HG03565 (cell line): ENCODE results near the gene UNK.

Source experiments
- ATAC-seq: cut with Tn5 transposase; IDR thresholded peaks from one replicate; pipeline ENCODE4 v1.9.1; 2021; ENCODE audit warnings: mild to moderate bottlenecking, moderate library complexity; ENCODE audit not compliant: unreplicated experiment

Gene UNK, protein sequence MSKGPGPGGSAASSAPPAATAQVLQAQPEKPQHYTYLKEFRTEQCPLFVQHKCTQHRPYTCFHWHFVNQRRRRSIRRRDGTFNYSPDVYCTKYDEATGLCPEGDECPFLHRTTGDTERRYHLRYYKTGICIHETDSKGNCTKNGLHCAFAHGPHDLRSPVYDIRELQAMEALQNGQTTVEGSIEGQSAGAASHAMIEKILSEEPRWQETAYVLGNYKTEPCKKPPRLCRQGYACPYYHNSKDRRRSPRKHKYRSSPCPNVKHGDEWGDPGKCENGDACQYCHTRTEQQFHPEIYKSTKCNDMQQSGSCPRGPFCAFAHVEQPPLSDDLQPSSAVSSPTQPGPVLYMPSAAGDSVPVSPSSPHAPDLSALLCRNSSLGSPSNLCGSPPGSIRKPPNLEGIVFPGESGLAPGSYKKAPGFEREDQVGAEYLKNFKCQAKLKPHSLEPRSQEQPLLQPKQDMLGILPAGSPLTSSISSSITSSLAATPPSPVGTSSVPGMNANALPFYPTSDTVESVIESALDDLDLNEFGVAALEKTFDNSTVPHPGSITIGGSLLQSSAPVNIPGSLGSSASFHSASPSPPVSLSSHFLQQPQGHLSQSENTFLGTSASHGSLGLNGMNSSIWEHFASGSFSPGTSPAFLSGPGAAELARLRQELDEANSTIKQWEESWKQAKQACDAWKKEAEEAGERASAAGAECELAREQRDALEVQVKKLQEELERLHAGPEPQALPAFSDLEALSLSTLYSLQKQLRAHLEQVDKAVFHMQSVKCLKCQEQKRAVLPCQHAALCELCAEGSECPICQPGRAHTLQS

GRCh38 chr17:75784473-75785015 is at the start of gene UNK:
TSS of gene UNK (plus strand) at chr17:75784806. CDS start at chr17:75784881, 75 bp downstream.
- ATAC-seq = peak; percentile 40

GRCh38 chr17:75736173-75736835 is 48.3 kb upstream of the UNK start:
- no peak for ATAC-seq

GRCh38 chr17:75737133-75737962 is 47.3 kb upstream of the UNK start:
- no peak for ATAC-seq

DNA sequence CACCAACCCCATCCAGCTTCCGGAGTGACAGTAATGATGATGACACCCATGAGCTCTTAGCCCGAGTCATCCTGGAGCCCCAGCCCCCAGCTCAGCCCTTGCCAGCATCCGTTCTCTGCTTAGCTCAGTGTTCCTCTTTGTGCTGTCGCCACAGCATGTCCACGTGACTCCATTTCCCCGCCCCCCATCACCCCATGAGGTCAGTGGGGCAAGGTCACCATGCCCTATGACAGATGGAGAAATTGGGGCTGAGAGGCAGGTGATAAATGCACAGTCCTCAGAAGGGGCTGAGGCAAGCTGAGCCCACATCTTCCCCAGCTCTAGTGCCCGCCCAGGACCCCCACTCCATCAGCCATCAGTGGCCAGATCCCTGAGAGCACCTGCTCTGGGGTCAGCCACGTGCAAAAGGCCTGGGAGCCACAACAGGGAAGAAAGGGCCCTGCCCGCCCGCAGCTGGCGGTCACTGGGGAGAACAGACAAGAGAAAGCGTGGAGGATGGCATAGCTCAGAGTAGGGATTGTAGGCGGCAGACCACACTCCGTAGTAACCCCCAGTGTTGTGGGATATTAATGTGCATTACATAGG is 46.3 kb upstream of the UNK start:
- no peak for ATAC-seq

GRCh38 chr17:75739174-75739573 is 45.4 kb upstream of the UNK start:
- no peak for ATAC-seq

- ATAC-seq = no peak
These were observed 44.8 kb upstream of the UNK start for GRCh38 chr17:75739801-75740200.

DNA sequence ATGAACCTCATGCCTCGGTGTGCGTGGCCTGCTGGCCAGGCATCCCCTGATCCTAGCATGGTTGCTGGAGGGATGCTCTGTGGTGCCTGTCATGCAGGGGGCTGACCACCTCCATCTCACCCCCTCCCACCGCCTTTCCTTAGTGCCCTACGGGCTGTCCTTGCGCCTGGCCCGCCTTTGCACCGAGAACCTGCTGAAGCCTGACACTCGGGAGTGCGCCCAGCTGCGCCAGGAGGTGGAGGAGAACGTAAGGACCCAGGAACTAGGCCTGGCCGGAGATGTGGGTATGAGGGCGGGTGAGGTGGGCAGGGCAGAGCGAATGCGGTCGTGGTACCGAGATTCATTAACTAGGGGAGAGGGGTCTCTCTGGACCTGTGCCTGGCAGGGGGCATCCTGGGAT is 44.4 kb upstream of the UNK start:
- no peak for ATAC-seq

DNA sequence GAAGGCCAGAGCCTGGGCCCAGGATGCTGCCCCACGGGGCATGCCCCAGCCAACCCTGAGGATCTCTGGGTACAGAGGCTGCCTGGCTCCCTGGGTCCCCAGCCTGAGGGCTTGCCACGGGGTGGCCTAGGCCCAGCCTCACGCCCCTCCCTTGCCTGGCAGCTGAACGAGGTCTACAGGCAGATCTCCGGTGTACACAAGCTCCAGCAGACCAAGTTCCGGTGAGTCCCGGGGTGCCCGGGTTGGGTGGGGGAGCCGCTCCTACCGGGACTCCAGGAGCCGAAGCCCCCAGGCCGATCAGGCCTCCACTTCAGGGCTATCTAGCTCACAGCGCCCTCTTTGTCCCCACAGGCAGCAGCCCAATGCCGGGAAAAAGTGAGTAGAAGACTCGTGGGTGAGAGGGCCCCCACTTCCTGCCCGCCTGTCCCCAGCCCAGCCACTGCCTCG is 44.0 kb upstream of the UNK start:
- ATAC-seq = no peak

- no peak for ATAC-seq
These were observed 42.3 kb upstream of the UNK start for GRCh38 chr17:75742337-75742736.

GRCh38 chr17:75743625-75744206 is 40.9 kb upstream of the UNK start:
- no peak for ATAC-seq

DNA sequence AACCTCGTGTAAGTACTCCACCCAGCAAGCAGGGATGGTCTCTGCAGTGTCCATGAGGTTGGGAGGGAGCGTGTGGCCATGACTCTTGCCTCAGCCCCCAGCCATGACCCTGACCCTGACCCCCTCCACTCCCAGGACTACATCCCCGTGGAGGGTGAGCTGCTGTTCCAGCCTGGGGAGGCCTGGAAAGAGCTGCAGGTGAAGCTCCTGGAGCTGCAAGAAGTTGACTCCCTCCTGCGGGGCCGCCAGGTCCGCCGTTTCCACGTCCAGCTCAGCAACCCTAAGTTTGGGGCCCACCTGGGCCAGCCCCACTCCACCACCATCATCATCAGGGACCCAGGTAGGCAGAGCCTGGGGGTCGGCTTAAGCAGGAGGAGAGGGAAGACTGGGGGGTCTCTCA is 35.9 kb upstream of the UNK start:
- ATAC-seq = no peak

DNA sequence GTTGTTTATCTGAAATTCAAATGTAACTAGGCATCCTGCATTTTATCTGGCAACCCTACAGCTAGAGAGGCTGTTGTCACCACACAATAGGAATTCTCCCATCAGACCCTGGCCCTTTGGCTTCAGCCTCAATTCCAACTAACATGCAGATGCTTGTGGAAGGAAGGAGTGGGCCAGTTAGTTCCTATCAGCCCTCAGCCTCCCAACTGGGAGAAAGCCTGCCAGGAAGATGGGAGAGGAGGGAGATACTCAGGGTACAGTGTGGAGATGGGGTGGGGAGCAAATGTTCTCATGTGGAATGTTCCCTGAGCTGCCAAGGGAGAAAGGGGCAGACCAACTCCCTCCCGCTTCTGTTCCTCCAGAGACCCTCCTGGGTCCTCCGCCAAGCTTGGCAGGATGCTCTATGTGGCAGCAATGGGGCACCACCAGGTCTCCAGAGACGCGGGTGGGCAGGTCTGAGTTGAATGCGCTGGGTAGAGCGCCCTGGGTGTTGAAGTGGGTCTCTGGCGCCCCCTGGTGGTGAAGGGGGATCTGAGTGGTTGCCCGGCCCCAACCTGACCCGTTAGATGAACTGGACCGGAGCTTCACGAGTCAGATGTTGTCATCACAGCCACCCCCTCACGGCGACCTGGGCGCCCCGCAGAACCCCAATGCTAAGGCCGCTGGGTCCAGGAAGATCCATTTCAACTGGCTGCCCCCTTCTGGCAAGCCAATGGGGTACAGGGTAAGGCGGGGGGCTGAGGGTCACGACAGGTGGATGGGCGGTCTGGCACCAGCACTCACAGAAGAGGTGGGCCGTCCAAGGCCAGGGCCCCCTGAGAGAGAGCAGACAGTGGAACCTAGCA is 34.8 kb upstream of the UNK start:
- no peak for ATAC-seq

DNA sequence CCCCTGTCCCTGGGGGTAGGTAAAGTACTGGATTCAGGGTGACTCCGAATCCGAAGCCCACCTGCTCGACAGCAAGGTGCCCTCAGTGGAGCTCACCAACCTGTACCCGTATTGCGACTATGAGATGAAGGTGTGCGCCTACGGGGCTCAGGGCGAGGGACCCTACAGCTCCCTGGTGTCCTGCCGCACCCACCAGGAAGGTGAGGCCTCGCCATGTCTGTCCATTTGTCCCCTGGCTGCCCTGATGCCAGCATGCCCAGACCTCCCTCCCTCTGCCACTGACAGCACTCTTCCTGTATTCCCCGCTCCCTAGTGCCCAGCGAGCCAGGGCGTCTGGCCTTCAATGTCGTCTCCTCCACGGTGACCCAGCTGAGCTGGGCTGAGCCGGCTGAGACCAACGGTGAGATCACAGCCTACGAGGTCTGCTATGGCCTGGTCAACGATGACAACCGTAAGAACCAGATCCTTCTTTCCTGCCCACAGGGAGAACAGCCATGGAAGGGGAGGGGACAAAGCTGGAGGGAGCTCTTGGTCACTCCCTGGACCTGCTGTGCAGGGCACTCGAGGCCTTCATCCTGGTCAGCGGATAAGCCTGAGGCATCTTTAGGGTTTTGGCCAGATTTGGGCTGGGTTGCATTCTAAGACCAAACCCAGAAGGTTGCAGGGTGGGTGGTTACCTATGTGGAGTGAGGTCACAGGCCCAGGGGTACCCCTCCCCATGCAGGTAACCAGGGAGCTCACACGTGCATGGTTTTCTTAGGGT is 33.8 kb upstream of the UNK start:
- ATAC-seq = no peak

DNA sequence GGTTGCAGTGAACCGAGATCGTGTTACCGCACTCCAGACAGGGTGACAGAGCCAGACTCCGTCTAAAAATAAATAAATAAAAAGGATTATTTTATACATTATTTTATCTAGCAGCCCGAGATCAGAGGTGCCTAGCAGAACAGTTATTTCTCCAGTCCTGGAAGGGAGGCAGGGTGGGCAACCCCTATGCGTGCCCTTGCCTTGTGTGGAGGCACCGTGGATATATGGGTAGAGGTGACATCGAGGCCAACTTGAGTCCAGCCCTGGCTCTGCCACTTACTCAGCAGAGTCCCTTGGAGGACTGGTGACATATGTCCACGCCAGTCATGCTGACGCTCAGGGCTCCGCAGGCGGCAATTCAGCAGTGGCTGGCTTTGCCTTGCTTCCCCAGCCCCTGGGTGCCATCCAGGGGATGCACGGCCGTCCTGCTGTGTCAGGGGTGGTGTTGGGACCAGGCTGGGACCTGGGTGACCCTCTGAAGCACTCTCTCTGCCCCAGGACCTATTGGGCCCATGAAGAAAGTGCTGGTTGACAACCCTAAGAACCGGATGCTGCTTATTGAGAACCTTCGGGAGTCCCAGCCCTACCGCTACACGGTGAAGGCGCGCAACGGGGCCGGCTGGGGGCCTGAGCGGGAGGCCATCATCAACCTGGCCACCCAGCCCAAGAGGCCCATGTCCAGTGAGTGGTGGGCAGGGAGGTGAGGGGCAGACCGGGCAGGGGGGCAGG is 32.8 kb upstream of the UNK start:
- no peak for ATAC-seq

GRCh38 chr17:75752405-75752709 is 32.2 kb upstream of the UNK start:
- no peak for ATAC-seq

GRCh38 chr17:75752802-75753513 is 31.6 kb upstream of the UNK start:
- ATAC-seq = no peak
